ENCODE results near the gene INTS1.

DNA sequence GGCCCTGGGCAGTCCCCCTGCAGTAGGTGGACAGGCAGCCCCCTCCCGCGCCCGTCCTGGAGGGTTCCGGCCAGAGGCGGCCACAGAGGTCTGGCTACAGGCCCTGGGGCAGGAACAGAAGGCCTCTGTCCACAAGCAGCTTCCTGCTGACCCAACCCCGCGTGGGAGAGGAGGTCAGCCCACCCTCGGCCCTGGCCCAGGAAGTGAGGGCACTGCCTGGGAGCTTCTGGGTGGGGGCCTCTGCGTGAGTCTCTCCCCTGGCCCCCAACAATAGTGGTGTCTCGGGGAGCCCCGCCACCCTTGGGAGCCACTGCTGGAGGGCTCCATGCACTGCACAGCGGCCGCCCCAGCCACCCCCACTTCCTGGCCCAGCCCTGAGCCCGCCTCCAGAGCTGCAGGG lies 49.6 kb downstream of the INTS1 start:
- no peak for TF ChIP-seq GATA3 (IDR thresholded peaks at IDR 0.05; ENCODE audit: low read depth, low read length)
- no peak for TF ChIP-seq GATA2 (IDR thresholded peaks at IDR 0.05; ENCODE audit: low read depth, low read length)
